GM12891 (cell line): ENCODE data around the gene MRPS35.

Experiments used
- DNase-seq: peaks from one replicate; pipeline ENCODE4 v3.0.0; 2011; ENCODE audit warnings: low spot score; ENCODE audit not compliant: insufficient read length
- FAIRE-seq: peaks from 2 replicates; lab custom pipeline; 2011; peaks lifted over from hg19 to GRCh38; lab: Jason Lieb, UNC
- PAX5 ChIP-seq: IDR thresholded peaks from 2 replicates; pipeline ENCODE4 v1.6.1; 2011; ENCODE audit warnings: low read length, moderate library complexity, mild to moderate bottlenecking; ENCODE audit not compliant: insufficient read depth, severe bottlenecking
- POLR2A ChIP-seq: IDR thresholded peaks from 2 replicates; pipeline ENCODE4 v1.6.1; 2011; ENCODE audit warnings: low read depth, low read length, control low read depth
- POLR2AphosphoS5 ChIP-seq: IDR thresholded peaks from 2 replicates; pipeline ENCODE4 v1.6.1; 2011; ENCODE audit warnings: low read depth, low read length, control low read depth
- POU2F2 ChIP-seq: IDR thresholded peaks from 2 replicates; pipeline ENCODE4 v1.6.1; 2011; ENCODE audit warnings: low read depth, mild to moderate bottlenecking, control low read depth, low read length, moderate library complexity
- SPI1 ChIP-seq: IDR thresholded peaks from 2 replicates; pipeline ENCODE4 v1.6.1; 2011; ENCODE audit warnings: low read depth, low read length, control low read depth
- TAF1 ChIP-seq: IDR thresholded peaks from 2 replicates; pipeline ENCODE4 v1.6.1; 2011; ENCODE audit warnings: low read depth, low read length, control low read depth

Gene MRPS35

GRCh38 chr12:27802936-27803335 lies 92.3 kb downstream of the MRPS35 start:
- FAIRE-seq (no peak), DNase-seq (no peak)
- no peak for TF ChIP-seq SPI1
- no peak for TF ChIP-seq POLR2A
- no peak for TF ChIP-seq TAF1
- TF ChIP-seq PAX5, result no peak
- no peak for TF ChIP-seq POU2F2
- no peak for TF ChIP-seq POLR2AphosphoS5

- FAIRE-seq (no peak), DNase-seq (no peak)
- no peak for TF ChIP-seq POLR2AphosphoS5
- no peak for TF ChIP-seq SPI1
- TF ChIP-seq TAF1, result no peak
- TF ChIP-seq PAX5, result no peak
- TF ChIP-seq POLR2A, result no peak
- TF ChIP-seq POU2F2, result no peak
Observed at GRCh38 chr12:27805238-27805637, 94.6 kb downstream of the MRPS35 start.
